Measurements from ENCODE around the gene HHAT.

- TF ChIP-seq POLR2AphosphoS5 (IDR thresholded peaks at IDR 0.05; ENCODE audit: insufficient read depth, low read depth, low read length) (no peak), CTCF (IDR thresholded peaks at IDR 0.05; ENCODE audit: extremely low read depth in 1 of 2, insufficient read depth in 1 of 2, low read depth in 1 of 2, low read length in 2 of 2) (no peak), POLR2A (IDR thresholded peaks at IDR 0.05; ENCODE audit: low read depth, low read length) (no peak)
These were observed 105.5 kb downstream of the HHAT start for GRCh38 chr1:210434223-210434622.
